ENCODE measurements around the gene CSPG4.

DNA sequence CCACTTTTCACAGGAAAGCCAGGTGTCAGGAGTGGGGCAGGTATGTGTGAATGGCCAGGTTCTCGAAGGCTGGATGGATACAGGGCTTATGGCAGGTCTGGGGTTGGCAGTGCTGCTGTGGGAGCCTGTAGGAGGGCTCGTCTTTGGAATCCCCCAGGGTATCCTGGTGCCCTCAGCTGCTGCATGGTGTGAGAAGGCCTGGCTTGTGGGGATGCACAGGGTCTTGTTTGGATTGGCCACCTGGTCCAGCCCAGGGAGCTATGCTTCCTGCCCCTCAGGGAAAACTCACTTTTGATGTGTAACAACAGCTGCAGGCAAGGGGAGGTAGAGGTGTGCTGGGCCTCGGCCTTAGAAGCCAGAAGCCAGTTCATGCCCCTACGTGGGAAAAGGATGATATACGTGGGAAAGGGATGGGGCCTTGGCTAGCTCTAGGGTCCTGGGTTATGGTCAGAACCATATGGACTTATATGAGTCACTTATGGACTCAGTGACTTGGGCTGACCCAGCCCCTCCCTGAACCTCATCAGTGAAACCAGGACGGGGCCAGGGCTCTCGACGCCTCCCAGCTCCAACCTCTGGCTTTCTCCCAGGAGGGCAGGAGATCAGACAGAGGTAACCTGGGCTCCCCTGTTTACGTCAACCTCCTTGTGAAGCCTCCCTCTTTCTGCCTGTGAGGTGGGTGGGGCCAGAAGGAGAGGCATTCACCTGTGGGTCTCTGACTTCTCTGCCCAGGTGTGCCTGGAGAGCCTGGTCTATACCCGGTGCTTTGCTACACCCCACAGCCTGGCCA is 37.8 kb upstream of the CSPG4 start:
- TF ChIP-seq, protein P1, sequence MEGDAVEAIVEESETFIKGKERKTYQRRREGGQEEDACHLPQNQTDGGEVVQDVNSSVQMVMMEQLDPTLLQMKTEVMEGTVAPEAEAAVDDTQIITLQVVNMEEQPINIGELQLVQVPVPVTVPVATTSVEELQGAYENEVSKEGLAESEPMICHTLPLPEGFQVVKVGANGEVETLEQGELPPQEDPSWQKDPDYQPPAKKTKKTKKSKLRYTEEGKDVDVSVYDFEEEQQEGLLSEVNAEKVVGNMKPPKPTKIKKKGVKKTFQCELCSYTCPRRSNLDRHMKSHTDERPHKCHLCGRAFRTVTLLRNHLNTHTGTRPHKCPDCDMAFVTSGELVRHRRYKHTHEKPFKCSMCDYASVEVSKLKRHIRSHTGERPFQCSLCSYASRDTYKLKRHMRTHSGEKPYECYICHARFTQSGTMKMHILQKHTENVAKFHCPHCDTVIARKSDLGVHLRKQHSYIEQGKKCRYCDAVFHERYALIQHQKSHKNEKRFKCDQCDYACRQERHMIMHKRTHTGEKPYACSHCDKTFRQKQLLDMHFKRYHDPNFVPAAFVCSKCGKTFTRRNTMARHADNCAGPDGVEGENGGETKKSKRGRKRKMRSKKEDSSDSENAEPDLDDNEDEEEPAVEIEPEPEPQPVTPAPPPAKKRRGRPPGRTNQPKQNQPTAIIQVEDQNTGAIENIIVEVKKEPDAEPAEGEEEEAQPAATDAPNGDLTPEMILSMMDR (IDR thresholded peaks at IDR 0.05; ENCODE audit: low read length): no peak
- no peak for TF ChIP-seq EZH2phosphoT487 (IDR thresholded peaks at IDR 0.05; ENCODE audit: low read length)
- no peak for TF ChIP-seq EZH2 (optimal IDR thresholded peaks at IDR 0.05; ENCODE audit: low read depth, low read length)

Data from MM.1S (cell line).